HG03280 (cell line): ENCODE results near the gene VPS51.
A peak's percentile ranks its signal among the peaks of the same experiment; 100 is the strongest.

Experiments
- ATAC-seq: cut with Tn5 transposase; IDR thresholded peaks from one replicate; pipeline ENCODE4 v1.9.1; 2021; ENCODE audit warnings: mild to moderate bottlenecking, moderate library complexity; ENCODE audit not compliant: unreplicated experiment

VPS51 gene

DNA sequence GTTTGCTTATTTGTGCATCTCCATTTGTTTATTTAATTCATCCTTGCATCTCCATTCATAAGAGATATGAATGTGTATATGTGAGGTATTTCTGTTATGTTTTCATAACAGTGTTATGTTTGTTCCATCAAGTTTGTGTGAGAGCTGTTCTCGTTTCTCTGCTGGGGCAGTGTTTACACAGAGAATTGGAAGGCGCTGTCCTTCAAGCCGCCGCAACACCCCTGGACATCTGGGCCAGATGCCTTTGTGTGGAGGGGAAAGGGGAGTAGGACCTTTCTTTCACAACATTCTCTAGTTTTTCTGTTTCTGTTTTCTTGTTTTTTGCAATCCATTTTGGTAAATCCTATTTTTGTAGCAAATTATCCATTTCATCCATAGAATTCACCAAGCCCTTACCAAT, 8.6 kb downstream of the VPS51 start:
- no peak for ATAC-seq

- ATAC-seq, result no peak
Measured at GRCh38 chr11:65107078-65107477, 11.1 kb downstream of the VPS51 start.

DNA sequence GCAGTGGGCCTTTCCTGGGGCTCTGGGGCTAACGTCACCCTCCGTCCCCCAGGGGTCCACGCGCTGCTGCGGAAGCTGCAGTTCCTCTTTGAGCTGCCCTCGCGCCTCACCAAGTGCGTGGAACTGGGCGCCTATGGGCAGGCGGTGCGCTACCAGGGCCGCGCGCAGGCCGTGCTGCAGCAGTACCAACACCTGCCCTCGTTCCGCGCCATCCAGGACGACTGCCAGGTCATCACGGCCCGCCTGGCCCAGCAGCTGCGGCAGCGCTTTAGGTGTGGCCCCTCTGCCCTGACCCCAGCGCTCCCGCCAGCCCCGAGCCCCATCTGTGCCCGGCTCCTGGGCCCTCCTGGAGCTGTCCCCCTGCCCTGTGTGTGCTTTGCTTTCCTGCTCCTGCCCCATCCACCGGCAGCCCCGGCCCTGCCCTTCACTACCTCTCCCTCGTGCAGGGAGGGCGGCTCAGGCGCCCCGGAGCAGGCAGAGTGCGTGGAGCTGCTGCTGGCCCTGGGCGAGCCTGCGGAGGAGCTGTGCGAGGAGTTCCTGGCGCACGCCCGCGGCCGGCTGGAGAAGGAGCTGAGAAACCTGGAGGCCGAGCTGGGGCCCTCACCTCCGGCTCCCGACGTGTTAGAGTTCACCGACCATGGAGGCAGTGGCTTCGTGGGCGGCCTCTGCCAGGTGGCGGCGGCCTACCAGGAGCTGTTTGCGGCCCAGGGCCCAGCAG, 11.9 kb downstream of the VPS51 start:
- no peak for ATAC-seq

DNA sequence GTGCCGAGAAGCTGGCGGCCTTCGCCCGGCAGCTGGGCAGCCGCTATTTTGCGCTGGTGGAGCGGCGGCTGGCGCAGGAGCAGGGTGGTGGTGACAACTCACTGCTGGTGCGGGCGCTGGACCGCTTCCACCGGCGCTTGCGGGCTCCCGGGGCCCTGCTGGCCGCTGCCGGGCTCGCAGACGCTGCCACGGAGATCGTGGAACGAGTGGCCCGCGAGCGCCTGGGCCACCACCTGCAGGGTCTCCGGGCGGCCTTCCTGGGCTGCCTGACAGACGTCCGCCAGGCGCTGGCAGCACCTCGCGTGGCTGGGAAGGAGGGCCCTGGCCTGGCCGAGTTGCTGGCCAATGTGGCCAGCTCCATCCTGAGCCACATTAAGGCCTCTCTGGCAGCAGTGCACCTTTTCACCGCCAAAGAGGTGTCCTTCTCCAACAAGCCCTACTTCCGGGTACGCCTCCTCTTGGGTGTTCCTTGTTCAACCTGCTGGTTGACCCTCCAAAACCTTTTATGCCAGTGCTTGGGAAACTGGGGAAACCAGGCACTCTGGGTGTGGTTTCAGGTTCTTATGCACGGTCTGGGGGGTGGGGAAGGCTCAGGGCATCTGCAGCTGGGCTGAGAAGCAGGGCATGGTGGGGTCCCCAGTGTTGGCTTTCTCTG, 12.6 kb downstream of the VPS51 start:
- ATAC-seq, result no peak

DNA sequence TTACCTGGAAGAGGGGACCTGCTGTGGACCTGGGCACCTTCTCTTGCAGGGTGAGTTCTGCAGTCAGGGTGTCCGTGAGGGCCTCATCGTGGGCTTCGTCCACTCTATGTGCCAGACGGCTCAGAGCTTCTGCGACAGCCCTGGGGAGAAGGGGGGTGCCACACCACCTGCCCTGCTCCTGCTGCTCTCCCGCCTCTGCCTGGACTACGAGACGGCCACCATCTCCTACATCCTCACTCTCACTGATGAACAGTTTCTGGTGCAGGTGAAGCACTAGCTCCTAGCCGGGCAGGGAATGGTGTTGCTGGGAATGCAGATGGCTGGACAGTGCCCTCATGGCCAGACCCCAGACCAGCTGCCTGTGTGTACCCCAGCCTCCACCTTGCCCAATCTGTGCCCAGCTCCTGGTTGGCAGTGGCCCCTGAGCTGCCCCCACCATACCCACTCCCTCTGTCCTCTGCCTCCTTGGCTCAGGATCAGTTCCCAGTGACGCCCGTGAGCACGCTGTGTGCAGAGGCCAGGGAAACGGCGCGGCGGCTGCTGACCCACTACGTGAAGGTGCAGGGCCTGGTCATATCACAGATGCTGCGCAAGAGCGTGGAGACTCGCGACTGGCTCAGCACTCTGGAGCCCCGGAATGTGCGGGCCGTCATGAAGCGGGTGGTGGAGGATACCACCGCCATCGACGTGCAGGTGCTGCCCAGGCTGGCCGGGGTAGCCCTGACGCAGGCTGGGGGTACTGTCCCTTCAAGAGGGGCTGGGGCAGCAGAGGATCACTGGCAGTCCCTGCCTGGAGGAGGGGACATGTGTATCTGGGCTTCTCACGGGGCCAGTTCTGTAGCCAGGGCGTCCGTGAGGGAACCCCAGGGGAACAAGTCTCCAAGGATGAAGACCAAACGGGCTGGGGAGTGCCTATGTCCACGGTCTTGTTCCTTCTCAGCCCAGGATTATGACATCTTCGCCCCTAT, 13.5 kb downstream of the VPS51 start:
- no peak for ATAC-seq

GRCh38 chr11:65110354-65110861, 14.4 kb downstream of the VPS51 start:
- no peak for ATAC-seq

- ATAC-seq, result no peak
Measured at GRCh38 chr11:65111159-65111743, 15.2 kb downstream of the VPS51 start.

GRCh38 chr11:65111744-65112545, 15.9 kb downstream of the VPS51 start, which contains the start of gene TM7SF2:
Gene TM7SF2 (plus strand): TSS chr11:65111872. CDS start chr11:65112016, 144 bp downstream.
- peak; percentile 65 for ATAC-seq

DNA sequence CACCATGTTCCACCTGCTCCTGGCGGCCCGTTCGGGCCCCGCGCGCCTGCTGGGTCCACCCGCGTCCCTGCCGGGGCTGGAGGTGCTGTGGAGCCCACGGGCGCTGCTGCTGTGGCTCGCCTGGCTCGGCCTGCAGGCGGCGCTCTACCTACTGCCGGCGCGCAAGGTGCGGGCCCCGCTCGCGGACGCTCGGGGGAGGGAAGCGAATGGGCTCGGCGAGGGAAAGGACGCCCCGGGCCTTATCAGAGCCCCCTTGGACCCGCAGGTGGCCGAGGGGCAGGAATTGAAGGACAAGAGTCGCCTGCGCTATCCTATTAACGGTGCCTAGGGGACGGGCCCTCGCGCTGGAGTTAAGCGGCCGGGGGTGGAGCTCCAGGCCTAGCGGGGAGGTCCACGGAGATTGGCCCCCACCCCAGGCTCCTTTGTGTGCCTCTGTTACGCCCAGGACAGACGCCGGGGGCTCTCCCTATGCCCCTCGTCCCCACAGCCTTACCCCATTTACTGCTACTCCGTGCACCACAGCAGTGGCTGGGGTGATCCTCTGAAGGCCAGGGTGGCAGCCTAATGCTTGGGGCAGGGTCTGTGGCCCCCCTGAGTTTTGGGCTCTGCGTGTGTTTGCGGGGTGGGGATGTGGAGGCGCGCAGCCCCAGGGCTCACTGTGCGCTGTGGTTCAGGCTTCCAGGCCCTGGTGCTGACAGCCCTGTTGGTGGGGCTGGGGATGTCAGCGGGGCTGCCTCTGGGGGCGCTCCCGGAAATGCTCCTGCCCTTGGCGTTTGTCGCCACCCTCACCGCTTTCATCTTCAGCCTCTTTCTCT, 16.7 kb downstream of the VPS51 start:
- no peak for ATAC-seq

GRCh38 chr11:65113361-65113756, 17.3 kb downstream of the VPS51 start:
- ATAC-seq, result no peak

DNA sequence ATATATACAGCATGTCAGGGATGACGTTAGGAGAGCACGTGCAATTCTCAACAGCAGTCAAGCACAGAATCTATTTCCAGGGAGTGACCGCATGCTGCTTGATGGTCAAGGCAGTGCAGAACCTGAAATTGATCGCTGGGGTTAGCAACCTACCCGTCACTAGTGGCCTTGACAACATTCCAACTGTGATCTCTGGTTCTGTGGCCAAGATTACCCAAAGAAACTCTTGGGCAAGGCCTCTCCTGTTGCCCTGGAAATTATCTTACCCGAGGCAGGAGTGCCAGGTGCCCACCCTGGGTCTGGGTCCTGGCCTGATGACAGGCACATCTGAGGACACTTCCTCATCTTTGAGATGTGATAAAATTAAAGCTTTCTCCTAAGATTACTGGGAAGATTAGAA, 17.8 kb downstream of the VPS51 start:
- no peak for ATAC-seq

DNA sequence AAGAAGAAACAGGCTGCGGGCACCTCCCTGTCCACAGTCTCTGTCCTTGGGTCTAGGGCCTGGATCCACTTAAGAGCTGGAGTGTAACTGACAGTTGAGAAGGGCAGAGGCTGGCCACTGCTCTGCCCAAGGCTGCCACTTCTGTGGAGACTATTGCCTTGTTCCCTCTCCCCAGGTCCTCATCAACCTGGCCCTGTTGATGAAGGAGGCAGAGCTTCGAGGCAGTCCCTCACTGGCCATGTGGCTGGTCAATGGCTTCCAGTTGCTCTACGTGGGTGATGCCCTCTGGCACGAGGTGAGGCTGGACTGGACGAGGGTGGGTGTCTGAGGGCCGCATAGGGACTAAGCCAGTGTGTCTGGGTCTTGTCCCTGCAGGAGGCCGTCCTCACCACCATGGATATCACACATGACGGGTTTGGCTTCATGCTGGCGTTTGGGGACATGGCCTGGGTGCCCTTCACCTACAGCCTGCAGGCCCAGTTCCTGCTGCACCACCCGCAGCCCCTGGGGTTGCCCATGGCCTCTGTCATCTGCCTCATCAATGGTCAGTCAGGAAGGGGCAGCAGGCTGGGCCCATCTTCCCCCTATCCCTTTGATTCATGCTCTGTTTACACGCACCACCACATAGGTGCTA, 18.6 kb downstream of the VPS51 start:
- ATAC-seq, result no peak

DNA sequence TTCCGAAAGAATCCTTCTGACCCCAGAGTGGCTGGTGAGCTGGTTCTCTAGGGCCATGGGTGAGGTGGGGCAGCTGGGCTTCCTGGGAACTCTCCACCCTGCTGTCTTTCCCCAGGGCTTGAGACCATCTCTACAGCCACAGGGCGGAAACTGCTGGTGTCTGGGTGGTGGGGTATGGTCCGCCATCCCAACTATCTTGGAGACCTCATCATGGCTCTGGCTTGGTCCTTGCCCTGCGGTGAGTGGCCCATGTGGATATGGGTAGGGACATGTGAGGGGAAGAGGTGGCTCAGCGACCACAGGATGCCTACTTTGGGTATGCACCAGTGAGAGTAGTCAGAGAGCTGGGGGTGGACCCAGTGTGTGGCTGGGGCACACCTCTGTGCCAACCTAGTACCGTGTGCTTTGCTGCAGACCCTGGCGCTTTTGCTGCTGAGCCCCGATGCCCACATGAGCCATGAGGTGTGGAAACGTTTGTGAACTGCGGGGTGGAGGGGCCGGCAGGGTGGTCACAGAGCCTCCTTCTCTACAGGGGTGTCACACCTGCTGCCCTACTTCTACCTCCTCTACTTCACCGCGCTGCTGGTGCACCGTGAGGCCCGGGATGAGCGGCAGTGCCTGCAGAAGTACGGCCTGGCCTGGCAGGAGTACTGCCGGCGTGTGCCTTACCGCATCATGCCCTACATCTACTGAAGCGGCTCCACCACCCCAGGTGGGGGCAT, 19.5 kb downstream of the VPS51 start:
- no peak for ATAC-seq

DNA sequence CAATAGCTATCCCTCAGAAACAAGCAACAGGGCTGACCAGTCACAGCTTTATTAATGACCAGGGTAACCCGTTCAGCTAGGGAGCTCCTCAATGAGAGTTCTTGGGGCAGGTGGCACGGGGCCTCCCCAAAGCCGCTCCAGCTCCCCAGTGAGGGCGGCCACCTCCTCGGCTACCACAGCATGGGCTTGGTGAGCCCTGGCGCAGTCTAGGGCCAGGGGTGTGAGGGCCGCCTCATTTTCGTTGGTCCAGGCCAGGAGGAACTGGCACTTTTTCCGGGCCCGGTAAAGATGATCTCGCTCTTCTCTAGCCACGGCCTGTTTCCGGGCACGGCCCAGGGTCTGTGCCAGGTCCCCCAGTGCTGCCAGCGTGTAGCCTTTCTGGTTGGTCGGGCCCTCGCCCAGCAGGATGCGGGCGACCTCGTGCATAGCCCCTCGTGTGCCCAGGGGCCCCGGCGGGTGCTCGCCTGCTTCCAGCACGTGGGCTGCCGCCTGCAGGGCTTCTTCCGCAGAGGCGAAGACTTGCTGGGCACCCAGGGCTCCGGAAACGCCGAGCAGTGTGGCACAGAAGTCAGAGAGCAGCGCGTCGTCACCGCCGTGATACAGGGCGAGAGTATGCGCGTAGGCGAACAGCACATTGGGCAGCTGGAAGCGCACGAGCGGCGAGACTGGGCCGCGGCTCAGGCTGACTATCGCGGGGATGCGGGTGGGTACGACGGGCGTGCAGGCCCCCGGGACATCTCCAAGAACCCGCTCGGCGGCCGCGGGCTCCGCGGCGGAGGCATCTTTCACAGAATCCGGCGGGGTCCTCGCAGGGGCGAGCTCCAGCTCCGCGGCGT, 20.6 kb downstream of the VPS51 start:
- ATAC-seq, result no peak

DNA sequence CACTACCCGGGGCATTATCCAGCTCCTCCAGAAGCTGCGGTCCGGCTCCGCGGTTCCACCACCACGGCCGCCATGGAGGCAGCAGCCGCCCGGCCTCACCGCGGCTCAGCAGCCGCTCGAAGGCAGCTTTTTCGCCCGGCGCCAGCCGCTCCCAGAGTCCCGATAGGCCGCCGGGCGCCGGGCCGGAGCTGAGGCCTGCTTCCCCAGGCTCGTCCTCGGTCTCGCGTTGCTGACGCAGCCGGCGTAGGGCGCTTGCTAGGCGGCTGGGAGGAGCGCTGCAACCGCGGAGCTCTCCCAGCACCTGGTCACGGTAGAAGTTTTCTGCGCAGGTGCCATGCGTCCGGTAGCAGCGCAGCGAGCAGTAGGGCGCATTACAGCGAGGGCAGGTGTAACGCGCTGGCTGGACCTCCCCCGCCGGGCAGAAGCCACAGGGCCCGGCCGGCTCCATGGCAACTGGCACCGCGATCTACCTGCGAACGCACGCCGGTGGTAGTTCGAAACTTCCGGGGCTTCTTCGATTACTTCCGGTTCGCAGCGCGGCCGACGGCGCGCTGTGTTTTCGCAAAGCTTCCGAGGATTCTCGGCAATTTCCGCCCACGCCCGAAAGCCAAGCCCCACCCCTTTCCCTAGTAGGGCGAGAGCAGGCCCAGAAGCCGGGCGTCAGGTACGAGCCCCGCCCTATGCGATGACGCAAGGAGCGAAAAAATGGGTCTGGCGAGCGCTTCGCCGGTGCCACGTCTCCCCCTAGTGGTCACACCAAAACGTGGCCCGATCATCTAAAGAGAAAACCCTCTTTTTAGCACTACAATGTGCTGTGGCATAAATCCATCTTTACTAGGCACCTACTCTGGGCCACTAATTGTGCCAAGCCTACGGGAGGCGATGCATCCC, 21.4 kb downstream of the VPS51 start, which contains the start of gene ZNHIT2:
Gene ZNHIT2, minus strand, starts transcription at position 496 of the 891 bp plus-strand sequence. Its CDS starts 48 bp downstream, at position 448.
- ATAC-seq, result peak; percentile 64
